ENCODE data around the gene SLC35A4.
"Not testable (repeated sequence)": the region's sequence is repeated elsewhere in the genome, so short reads cannot be mapped to it uniquely, and the experiment has no call there.

SLC35A4 gene

DNA sequence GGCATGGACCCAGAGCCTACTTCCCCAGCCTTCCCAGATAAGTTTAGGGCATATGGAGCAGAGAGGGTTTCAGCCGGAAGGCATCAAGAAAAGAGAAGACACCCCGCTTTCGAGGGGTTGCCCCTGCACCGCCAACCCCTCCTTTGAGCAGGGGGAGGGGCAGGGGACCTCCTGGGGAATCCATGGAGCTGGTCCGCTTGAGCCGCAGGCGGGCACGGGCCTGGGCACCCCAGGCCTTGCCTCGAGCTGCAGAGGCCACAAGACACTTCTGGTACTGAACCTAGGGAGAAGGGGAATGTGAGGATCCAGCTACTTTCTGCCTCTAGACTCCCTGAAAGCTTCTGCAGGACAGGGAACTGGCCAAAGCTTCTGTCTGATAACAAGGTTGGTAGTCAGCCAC lies 6.1 kb upstream of the SLC35A4 start:
- DNase-seq = no peak

DNA sequence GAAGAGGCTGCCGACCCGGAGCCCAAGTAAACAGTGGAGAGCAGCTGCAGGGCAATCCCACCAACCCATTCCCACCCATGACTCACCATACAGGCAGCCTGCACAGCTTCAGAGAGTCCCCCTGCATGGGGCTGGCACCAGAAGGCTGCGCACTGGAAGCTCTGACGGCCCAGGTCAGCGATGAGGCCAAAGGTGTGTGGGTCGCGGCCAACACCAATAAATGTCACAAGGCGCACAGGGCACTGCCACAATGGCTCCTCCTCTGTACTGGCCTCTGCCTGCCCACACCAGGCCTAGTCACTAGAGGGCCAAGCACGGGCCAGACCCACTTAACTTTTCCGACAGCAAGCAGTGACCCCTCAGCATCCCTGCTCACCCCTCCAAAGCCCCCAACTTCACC lies 4.4 kb upstream of the SLC35A4 start:
- no peak for DNase-seq

GRCh38 chr5:140561753-140562523 lies 2.7 kb upstream of the SLC35A4 start:
- no peak for DNase-seq

DNA sequence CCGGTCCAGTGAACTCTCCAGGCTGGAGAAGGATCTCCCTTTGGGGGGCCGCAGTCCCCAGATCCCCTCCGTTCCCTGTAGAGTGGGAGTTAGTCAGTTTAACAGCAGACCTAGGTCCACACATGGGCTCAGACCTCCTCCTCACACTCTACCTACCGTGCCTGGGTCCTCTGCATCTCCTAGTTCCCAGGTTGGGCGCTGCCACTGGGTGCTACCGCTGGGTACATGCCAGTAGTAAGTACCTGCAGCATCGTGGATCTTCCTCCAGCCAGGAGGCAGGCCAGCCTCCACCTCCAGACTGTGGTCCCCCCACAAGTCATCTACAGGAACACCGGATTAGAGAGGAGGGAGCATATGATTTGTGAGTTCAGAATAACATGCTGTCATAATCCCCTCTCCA lies 1.0 kb upstream of the SLC35A4 start:
- no peak for DNase-seq

GRCh38 chr5:140565024-140565779 lies 574 bp downstream of the SLC35A4 start:
- no peak for DNase-seq

- no peak for DNase-seq
Observed at GRCh38 chr5:140565780-140566095, 1.1 kb downstream of the SLC35A4 start.

DNA sequence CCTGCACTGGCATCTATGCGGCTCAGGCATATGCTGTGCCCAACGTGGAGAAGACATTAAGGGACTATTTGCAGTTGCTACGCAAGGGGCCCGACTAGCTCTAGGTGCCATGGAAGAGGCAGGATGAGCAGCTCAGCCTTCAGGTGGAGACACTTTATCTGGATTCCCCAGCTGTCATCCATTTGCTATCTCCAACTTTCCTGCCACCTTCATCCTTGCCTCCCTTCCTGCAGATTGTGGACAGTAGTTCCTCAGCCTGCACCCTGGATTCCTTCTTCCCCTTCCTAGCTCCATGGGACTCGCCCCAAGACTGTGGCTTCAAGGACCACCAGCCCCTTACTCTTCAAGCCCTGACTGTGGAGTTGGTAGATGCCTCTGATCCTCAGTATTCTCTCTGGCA lies 2.0 kb downstream of the SLC35A4 start:
- DNase-seq = no peak

- DNase-seq = no peak
Observed at GRCh38 chr5:140567136-140567818, 2.6 kb downstream of the SLC35A4 start.

GRCh38 chr5:140567871-140568270 lies 3.2 kb downstream of the SLC35A4 start:
- no peak for DNase-seq

- DNase-seq = no peak
Observed at GRCh38 chr5:140568443-140569063, 3.9 kb downstream of the SLC35A4 start.

- no peak for DNase-seq
Observed at GRCh38 chr5:140569197-140569596, 4.6 kb downstream of the SLC35A4 start.

DNA sequence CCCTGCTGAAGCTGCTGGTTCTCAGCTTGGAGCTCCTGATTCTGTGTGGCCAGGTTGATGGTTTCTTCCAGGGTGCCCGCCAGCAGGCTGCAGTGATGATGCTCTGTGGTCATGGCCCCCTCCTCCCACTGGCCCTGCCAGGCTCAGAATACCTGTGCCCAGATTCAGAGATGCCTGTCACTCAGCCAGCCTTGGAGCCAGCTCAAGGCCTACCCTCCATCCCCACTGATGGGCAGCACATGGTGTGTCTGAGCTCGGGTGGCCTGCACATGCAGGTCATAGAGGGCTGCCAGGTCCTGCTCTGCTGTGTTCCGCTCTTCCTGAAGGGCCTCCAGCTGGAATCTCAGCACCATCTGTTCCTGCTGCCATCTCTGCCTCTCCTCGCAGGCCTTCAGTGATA lies 5.4 kb downstream of the SLC35A4 start:
- DNase-seq = no peak

GRCh38 chr5:140570488-140570887 lies 5.9 kb downstream of the SLC35A4 start:
- no peak for DNase-seq

- DNase-seq = no peak
Observed at GRCh38 chr5:140571105-140571504, 6.5 kb downstream of the SLC35A4 start.

DNA sequence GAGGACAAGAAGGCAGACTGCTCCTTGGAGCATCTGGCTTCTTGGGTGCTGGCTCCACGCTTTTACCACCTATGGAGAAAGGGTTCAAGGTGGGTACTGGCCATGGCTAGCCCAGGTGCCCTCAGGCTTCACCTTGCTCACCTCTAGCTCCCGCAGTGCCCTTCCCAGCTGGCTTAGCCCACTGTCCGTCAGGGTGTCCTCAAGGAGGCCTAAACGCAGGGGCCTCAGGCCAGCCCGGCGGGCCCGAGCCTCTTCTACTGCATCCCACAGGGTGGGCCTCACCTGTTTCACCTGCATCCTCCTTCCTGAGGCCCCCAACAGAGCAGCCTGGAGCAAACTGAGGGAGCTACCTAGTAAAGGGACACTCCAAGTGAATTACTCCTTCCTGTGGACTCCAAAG lies 9.1 kb downstream of the SLC35A4 start:
- DNase-seq = no peak

GRCh38 chr5:140574165-140574564 lies 9.5 kb downstream of the SLC35A4 start:
- no peak for DNase-seq

GRCh38 chr5:140575309-140575708 lies 10.7 kb downstream of the SLC35A4 start:
- no peak for DNase-seq

DNA sequence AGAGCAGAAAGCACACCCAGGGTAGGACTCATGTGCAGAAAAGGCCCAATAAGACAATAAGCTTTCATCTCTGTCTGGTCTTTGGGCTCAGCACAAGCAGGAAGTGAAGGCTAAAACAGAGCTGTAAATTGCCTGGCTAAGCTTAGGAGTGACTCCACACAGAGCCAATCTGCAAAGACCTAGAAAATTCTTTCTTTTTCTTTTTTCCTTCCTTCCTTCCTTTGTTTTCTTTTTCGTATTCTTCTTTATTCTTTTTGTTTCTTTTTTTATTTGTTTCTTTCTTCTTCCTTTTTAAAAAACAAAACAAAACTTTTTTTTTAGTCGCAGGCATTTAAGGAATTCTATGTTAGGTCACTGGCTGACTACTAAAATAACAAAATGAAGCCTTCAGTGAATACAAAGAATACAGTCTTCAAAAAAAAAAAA lies 12.2 kb downstream of the SLC35A4 start:
- DNase-seq = no peak

- not testable (repeated sequence) for DNase-seq
Observed at GRCh38 chr5:140579188-140579747, 14.6 kb downstream of the SLC35A4 start.

DNA sequence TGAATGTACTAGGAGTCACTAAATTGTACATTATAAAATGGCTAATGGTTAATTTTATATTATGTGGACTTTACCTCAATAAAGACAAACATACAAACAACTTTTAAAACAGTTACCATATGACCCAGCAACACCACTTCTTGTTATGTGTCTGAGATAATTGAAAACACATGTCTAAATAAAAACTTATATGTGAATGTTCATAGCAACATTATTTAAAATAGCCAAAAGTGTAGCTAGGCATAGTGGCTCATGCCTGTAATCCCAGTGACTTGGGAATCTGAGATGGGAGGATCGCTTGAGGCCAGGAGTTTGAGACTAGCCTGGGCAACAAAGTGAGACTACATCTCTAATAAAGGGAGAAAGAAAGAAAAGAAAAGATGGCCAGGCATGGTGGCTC lies 22.9 kb downstream of the SLC35A4 start:
- DNase-seq = no peak

DNA sequence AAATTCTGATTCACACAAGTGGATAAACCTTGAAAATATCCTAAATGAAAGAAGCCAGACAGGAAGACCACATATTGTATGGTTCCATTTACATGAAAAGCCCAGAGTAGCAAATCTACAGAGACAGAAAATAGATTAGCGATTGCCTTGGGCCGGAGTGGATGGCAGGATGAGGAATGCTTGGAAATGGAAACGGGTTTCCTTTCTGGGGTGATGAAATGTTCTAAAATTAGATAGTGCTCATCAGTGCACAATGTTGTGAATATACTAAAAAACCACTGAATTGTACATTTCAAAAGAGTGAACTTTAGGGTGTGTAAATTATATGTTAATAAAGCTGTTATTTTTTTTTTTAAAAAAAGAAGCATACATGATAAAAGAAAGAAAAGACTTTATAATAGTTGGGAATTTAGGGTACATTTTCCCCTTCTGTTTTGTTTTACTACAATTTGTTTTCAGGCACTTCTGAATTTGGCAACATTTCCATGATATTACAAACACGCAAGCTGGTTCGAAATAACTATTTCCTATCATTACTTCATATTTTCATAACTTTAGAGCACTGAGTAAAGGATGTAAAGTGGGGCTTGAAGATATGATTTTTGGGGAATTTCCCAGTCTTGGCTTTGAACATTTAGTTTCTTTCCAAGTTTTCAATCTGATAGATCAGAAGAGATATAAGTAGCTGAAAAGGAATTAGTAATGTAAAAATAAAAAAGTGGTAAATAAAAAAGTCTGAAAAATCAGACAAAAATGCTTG lies 23.9 kb downstream of the SLC35A4 start:
- DNase-seq = no peak

DNA sequence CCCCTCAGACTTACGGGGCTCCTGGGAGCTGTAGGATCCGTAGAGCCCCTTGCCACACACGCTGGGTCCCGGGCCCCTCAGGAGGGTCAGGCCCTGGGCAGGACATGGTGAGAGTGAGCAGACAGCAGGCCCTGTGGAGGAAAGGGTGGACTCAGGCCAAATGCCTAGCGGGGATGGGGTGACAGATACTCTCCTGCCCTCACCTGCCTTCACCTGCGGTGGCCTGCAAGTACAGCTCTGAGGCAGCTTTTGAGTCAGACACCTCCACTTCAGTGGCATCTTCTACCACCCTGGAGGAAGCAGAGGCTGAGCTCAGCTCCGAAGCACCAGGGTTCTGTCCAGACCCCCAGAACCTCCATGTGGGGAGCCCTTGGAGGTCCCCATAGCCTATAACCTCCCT lies 26.2 kb downstream of the SLC35A4 start:
- no peak for DNase-seq
